HCT116 (cell line): ENCODE measurements around the gene C12orf75.

Experiments
- CBX3 ChIP-seq: IDR thresholded peaks from 2 replicates; pipeline ENCODE4 v1.6.1; 2012; ENCODE audit warnings: low read depth
- CEBPB ChIP-seq: IDR thresholded peaks from 2 replicates; pipeline ENCODE4 v1.6.1; 2012; ENCODE audit warnings: low read depth
- ELF1 ChIP-seq: IDR thresholded peaks from 2 replicates; pipeline ENCODE4 v1.6.1; 2012; ENCODE audit warnings: low read depth, borderline replicate concordance
- EZH2 ChIP-seq: fragments of 200-600 bp; sonication (generic); IDR thresholded peaks from 2 replicates; pipeline ENCODE4 v1.6.1; 2017; ENCODE audit warnings: antibody characterized with exemption, mixed run types
- EZH2phosphoT487 ChIP-seq: fragments of 200-600 bp; IDR thresholded peaks from 2 replicates; pipeline ENCODE4 v1.6.1; 2018; ENCODE audit warnings: antibody characterized with exemption, borderline replicate concordance
- POLR2A ChIP-seq: IDR thresholded peaks from 2 replicates; pipeline ENCODE4 v1.7.0; 2011; ENCODE audit warnings: borderline replicate concordance; ENCODE audit not compliant: insufficient read depth, insufficient read length; ENCODE audit errors: extremely low read depth
- POLR2AphosphoS5 ChIP-seq: IDR thresholded peaks from 2 replicates; pipeline ENCODE4 v1.6.1; 2011; ENCODE audit warnings: mild to moderate bottlenecking, low read depth, low read length, moderate library complexity
- SIN3A ChIP-seq: IDR thresholded peaks from 2 replicates; pipeline ENCODE4 v1.6.1; 2012; ENCODE audit warnings: low read depth
- SP1 ChIP-seq: IDR thresholded peaks from 2 replicates; pipeline ENCODE4 v1.6.1; 2012; ENCODE audit warnings: low read depth
- TF ChIP-seq, protein P1 (sequence below), 3 experiments: fragments of 200-600 bp in 1 of 3; sonication (generic) in 1 of 3; IDR thresholded peaks in 2 of 3; conservative IDR thresholded peaks in 1 of 3; 2 replicates each; pipeline ENCODE4 v1.5.1; 2012 to 2017; ENCODE audit warnings: low read depth in 2 of 3, low read length in 2 of 3, antibody characterized with exemption in 1 of 3, borderline replicate concordance in 1 of 3, control low read depth in 1 of 3, mild to moderate bottlenecking in 1 of 3, mixed read lengths in 1 of 3, mixed run types in 1 of 3, moderate library complexity in 1 of 3; ENCODE audit not compliant: insufficient read depth in 1 of 3
- TF ChIP-seq, protein P2 (sequence below): IDR thresholded peaks from 2 replicates; pipeline ENCODE4 v1.6.1; 2012; ENCODE audit warnings: low read depth
- TF ChIP-seq, protein P3 (sequence below): IDR thresholded peaks from 2 replicates; pipeline ENCODE4 v1.6.1; 2012
- TF ChIP-seq, protein P4 (sequence below): IDR thresholded peaks from 2 replicates; pipeline ENCODE4 v1.6.1; 2012

DNA sequence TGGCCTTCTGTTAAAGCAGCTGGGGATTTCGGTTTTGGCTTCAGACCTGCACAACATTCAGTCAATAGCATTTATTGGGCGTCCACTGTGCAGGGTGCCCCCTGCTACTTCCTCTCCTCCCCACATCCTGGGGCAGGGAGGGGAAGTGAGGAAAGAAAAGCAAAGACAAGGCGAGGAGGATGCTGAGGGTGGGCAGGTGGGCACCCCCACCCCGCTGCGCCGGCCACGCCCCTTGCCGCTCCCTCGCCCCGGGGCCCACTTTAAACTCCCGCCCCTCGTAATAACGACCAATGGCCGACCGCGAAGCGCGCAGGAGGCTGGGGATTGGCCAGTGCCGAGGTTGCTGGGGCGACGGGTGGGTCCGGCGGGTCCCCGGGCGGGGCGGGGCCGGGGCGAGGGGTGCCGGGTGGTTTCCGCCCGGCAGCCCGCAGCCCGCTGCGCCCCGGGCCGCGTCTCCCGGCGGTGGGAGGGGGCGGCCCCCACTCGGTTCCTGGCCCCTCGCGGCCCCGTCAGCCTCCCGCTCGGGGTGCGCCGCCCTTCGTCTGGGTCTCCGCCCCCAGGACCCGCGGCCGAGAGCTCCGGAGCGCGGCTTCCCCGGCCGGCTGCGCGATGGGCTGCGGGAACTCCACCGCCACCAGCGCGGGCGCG is at the start of gene C12orf75:
- TF ChIP-seq, protein P1, sequence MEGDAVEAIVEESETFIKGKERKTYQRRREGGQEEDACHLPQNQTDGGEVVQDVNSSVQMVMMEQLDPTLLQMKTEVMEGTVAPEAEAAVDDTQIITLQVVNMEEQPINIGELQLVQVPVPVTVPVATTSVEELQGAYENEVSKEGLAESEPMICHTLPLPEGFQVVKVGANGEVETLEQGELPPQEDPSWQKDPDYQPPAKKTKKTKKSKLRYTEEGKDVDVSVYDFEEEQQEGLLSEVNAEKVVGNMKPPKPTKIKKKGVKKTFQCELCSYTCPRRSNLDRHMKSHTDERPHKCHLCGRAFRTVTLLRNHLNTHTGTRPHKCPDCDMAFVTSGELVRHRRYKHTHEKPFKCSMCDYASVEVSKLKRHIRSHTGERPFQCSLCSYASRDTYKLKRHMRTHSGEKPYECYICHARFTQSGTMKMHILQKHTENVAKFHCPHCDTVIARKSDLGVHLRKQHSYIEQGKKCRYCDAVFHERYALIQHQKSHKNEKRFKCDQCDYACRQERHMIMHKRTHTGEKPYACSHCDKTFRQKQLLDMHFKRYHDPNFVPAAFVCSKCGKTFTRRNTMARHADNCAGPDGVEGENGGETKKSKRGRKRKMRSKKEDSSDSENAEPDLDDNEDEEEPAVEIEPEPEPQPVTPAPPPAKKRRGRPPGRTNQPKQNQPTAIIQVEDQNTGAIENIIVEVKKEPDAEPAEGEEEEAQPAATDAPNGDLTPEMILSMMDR (IDR thresholded peaks at IDR 0.05 in 2 of 3, conservative IDR thresholded peaks at IDR 0.05 in 1 of 3; ENCODE audit: borderline replicate concordance in 1 of 3, insufficient read depth in 1 of 3, low read depth in 2 of 3, low read length in 2 of 3), result no peak
- no peak for TF ChIP-seq EZH2
- no peak for TF ChIP-seq CBX3
- TF ChIP-seq SIN3A, result no peak
- TF ChIP-seq, protein P2, sequence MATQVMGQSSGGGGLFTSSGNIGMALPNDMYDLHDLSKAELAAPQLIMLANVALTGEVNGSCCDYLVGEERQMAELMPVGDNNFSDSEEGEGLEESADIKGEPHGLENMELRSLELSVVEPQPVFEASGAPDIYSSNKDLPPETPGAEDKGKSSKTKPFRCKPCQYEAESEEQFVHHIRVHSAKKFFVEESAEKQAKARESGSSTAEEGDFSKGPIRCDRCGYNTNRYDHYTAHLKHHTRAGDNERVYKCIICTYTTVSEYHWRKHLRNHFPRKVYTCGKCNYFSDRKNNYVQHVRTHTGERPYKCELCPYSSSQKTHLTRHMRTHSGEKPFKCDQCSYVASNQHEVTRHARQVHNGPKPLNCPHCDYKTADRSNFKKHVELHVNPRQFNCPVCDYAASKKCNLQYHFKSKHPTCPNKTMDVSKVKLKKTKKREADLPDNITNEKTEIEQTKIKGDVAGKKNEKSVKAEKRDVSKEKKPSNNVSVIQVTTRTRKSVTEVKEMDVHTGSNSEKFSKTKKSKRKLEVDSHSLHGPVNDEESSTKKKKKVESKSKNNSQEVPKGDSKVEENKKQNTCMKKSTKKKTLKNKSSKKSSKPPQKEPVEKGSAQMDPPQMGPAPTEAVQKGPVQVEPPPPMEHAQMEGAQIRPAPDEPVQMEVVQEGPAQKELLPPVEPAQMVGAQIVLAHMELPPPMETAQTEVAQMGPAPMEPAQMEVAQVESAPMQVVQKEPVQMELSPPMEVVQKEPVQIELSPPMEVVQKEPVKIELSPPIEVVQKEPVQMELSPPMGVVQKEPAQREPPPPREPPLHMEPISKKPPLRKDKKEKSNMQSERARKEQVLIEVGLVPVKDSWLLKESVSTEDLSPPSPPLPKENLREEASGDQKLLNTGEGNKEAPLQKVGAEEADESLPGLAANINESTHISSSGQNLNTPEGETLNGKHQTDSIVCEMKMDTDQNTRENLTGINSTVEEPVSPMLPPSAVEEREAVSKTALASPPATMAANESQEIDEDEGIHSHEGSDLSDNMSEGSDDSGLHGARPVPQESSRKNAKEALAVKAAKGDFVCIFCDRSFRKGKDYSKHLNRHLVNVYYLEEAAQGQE, result no peak
- TF ChIP-seq POLR2AphosphoS5, result peak; percentile 47; the same call in 1 of the 2 replicates
- TF ChIP-seq, protein P3, sequence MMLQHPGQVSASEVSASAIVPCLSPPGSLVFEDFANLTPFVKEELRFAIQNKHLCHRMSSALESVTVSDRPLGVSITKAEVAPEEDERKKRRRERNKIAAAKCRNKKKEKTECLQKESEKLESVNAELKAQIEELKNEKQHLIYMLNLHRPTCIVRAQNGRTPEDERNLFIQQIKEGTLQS, result no peak
- no peak for TF ChIP-seq CEBPB
- TF ChIP-seq ELF1, result no peak
- TF ChIP-seq POLR2A, result no peak
- TF ChIP-seq EZH2phosphoT487, result no peak
- TF ChIP-seq, protein P4, sequence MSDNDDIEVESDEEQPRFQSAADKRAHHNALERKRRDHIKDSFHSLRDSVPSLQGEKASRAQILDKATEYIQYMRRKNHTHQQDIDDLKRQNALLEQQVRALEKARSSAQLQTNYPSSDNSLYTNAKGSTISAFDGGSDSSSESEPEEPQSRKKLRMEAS, result peak; percentile 21; the same call in 1 of the 2 replicates
- peak; percentile 79 for TF ChIP-seq SP1
